Measurements from ENCODE around the gene PRKN.

The PRKN gene

DNA sequence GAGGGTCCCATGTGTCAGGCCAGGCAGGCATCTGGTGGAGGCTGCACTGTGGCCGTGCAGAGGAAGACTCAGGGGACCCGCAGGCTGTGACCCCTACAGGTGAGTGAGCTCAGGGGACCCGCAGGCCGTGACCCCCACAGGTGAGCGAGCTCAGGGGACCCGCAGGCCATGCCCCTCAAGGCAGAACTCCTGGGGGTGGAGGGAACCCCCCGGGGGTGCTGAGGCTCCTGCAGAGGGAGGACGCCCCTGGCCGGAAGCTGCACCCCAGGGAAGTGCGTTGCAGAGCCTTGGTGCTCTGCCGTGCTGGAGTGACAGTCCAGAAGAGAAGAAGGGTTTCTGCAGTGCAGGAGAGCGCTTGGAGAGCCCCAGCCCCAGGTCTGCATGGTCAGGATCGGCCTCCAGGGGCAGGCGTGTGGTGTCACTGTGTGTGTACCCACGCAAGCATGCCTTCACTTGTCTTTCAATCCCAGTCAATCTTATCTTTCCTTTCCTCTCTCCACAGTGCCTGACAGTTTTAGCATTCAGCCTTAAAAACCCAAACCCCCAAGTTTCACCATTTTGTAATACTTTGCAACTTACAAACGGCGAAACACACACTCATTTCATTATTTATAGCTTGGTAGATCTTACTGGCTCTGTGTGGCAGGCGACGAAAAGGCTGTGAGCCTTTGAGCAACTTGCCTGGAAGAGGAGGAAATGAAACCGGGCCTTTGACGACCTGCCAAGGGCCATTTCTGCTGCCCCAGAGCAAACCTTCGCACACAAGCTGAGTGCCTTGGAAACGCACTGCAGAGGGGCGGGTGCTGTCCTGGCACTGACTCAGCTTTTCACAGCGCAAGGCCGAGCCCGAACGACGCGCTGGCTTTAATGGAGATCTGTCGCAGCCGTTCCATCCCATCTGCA, 1352.3 kb downstream of the PRKN start:
- DNase-seq (ENCODE audit: low read depth in 2 of 3, low spot score in 1 of 3), result no peak

DNA sequence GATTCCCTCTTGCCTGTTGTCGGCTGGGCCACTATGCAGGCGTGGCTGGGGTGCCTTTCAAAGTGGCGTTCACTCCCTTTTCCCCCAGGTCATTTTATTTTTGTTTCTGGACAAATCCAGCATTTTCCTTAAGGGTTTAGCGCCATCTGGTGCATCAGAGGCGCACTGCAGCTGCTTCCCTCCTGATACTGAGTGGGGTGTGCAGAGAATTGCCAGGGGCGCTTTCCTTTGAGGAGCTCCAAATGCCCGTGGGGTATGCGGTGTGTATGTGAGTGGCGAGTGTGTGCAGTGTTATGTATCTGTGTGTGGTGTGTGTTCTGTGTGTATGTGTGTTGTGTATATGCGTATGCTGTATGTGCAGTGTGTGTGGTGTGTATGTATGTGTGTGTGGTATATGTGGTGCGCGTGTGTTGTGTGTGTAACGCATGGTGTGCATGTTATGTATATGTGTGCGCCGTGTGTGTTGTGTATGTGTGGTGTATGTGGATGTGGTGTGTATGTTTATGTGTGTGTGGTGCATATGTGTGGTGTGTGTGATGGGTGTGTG, 1353.6 kb downstream of the PRKN start:
- peak; percentile 39 to 64 (median 52) for DNase-seq (ENCODE audit: low read depth in 2 of 3, low spot score in 1 of 3)

DNA sequence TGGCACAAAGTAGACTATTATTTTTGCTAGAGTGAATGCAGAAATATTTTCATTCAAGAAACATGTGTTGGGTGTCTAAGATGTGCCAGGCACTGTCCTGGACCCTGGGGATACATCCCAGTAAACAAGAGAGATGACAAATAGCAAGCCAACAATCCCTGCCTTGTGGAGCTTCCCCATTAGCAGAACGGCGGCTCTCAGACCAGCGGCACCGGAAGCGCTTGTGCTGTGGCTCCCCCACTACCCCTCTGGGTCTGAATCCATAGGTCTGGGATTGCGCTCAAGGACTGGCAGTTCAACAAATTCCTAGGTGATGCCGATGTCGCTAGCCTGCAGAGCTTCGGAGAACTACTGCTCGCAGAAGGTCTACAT, 1355.2 kb downstream of the PRKN start:
- no peak for DNase-seq (ENCODE audit: low read depth in 2 of 3, low spot score in 1 of 3)

DNA sequence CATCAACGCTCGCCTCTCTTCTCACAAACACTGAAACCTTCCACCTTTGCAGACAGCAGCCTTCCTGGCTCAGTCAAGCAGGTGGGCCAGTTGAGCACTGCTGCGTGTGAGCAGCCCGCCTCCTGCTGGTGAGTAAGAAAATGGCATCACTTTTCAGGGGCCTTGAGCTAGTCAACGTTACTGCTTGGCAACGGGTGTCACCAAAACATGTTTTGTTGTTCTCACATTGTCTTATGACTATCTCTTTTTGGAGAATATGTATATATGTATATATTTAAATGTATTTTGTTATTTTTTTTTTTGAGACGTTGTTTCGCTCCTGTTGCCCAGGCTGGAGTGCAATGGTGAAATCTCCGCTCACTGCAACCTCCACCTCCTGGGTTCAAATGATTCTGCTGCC, 1356.7 kb downstream of the PRKN start:
- peak; percentile 40 to 43 (median 41) for DNase-seq (ENCODE audit: low read depth in 2 of 3, low spot score in 1 of 3)

DNA sequence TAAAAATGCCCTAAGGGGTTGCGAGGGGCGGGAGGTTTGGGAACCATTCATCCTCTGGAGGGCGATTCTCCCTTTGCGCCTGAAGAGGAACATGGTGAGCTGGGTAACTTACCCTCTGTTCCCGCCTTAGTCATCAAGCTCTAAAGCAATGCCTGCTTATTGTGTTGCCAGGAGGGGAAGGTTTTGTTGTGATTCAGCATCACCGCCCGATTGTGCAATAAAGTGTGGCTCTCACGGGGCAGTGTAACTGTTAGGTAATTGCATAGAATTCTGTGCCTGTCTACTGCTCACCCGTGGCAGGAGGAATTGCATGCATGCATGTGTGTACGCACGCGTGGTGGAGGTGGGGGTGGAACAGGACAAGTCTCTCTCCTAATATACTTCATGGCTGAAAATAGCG, 1358.2 kb downstream of the PRKN start:
- DNase-seq (ENCODE audit: low read depth in 2 of 3, low spot score in 1 of 3), result no peak

DNA sequence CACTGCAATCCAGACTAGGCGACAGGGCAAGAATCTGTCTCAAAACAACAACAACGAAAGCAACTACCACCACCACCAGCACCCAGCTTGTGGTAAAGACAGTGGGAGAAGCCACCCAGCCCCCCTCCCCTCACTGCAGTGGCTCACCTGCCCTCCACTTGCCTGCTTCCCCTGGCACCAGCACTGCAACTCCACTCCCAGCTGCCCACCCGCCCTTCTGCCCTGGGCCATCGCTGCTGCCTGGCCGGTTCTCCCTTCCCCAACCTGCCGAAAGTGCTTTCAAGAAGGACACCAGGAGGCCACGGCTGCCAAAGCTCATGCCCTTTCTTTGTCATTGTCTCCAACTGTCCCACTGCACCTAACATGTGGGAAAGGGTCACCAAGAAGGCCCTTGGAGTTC, 1359.1 kb downstream of the PRKN start:
- DNase-seq (ENCODE audit: low read depth in 2 of 3, low spot score in 1 of 3), result no peak

DNA sequence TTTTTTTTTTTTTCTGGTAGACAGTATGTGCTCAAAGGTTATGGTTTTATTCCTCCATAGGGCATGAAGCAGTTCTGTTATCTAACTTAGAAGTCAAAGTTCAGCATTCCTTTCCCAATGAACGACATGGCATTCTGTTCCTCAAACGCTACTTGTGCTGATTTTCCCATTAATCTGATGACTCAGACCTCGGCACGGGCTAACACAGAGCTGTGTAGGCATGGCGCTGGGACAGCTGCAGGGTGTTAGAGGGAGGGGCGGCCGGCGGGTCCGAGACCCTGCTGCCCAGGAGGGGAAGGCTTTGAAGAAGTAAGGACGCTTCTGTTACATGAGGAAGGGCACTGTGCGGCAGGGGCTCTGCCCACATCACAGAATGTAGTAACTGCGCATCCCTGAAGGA, 1360.1 kb downstream of the PRKN start:
- no peak for DNase-seq (ENCODE audit: low read depth in 2 of 3, low spot score in 1 of 3)

DNA sequence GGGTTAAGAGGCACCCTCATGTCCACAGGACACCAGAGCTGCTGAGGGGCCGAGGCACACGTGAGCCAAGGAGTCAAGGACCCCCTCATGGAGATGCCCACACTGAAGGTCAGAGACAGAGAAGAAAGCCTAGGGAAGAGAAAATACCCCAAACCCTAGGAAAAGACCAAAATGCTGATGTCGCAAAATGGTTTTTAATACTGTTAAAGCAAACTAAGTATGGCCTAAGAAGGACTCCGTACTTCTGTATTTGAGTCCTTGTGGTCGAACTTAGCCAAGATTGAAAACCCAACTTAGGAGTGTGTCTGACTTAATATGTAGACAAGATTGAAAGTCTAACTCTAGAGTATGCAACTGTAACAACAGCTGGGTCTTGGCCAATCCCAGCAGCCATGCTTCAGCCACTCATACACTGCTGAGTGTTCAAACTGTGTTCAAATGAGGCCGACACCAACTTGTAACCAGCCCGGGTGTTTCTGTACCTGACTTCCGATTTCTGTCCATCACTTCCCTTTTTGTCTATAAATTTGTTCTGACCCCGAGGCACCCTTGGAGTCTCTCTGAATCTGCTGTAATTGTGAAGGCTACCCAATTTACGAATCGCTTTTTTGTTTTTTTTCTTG, 1361.2 kb downstream of the PRKN start:
- DNase-seq (ENCODE audit: low read depth in 2 of 3, low spot score in 1 of 3), result no peak

DNA sequence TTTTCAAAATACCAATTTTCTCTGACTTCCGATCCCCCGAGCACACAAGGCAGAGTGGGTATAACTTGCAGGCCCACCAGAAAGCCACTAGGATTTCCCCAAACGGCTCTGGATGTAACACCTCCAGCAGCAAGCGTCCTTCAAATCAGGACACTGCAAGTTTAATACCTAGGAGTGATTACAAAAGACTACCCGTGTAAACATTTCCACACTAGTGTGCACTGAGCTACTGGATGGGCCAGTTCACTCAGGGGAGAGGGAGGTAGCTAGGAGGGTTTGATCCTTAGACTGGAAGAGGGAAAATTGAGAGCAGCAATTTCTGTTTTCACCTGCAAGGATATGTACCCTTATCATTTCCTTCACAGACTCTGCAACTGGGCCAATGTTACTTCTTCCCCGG, 1361.9 kb downstream of the PRKN start:
- no peak for DNase-seq (ENCODE audit: low read depth in 2 of 3, low spot score in 1 of 3)

DNA sequence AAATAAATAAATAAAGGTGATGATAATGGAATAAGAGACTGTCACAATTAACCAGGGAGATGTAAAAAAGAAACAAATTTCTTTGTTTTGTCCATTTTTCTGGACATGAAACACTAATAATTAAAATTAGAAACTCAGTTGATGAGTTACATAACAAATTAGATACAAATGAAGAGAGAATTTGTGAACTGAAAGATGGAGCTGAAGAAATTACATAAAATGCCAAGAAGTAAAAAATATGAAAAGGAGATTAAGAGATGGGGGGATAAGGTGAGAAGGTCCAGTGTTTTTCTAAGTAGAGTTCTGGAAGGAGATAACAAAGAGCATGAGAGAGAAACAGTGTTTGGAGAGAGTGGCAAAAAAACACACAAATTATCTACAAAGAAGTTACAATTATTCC, 1364.3 kb downstream of the PRKN start:
- no peak for DNase-seq (ENCODE audit: low read depth in 2 of 3, low spot score in 1 of 3)

DNA sequence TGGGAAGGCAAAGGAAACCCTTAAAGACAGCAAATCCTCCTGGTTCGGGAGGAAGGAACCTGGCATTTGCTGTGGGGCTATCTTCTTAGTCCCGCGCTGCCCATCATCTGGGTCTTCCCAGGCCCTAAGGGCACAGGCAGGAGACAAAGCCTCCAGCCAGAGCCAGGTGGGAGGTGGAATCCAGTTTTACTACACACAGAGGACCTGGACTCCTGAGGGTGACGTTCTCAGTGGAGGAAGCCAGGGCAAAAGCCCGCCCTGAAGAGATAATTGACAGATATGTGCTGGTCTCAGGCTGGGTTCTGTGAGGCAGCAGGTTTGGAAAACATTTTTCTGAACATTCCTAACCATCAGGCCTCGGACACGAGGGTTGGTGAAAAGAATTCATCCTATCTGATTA, 1365.3 kb downstream of the PRKN start:
- DNase-seq (ENCODE audit: low read depth in 2 of 3, low spot score in 1 of 3), result no peak

DNA sequence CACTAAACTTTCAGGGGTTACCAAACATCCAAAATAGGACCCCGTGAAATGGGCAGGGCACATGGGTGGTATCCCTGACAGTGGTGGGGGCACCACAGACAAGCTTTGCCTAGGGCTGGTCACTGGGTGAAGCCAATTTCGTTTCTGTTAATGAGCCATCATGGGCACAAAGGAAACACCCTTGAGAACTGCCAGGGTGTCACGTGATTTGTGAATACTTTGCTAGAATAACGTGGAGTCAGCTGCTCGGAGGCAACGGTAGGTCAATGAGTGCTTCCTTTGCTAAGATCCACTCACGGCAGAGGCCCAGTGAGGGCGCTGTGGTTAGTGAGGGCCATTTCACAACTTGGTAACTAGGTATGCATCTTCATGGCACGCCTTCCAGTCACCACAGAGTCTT, 1366.0 kb downstream of the PRKN start:
- no peak for DNase-seq (ENCODE audit: low read depth in 2 of 3, low spot score in 1 of 3)

DNA sequence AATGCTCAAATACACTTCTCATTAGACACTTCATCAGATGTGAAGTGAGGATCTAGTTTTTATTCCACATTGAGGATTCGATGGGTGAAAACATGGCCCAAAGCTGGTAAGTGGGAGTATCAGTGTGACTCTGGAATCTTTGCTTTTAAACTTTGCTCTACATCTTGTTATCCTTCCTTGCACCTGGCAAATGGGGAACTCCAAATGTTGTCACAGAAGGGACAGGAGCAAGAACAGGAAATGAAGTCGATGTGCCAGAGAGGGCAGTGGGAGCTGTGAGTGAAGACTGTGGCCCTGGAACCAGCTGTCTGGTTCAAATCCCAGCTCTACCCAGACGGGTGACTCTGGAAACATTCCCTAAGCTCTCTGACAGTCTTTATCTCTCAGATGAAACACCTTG, 1367.0 kb downstream of the PRKN start:
- no peak for DNase-seq (ENCODE audit: low read depth in 2 of 3, low spot score in 1 of 3)

DNA sequence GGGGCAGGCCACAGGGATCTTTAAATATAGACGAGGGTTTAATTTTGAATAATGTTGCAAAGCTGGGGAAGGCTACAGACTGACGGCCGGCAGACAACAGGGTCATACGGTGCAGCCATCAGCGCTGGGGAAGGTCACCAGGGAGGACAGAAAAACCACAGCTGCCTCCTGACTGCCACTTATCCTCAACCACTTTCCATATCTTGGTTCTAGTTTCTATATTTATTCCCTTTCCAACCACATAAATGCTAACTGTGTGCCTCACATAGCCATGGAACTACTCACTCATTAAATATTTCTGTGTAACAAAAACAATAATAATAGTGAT, 1368.0 kb downstream of the PRKN start:
- no peak for DNase-seq (ENCODE audit: low read depth in 2 of 3, low spot score in 1 of 3)

DNA sequence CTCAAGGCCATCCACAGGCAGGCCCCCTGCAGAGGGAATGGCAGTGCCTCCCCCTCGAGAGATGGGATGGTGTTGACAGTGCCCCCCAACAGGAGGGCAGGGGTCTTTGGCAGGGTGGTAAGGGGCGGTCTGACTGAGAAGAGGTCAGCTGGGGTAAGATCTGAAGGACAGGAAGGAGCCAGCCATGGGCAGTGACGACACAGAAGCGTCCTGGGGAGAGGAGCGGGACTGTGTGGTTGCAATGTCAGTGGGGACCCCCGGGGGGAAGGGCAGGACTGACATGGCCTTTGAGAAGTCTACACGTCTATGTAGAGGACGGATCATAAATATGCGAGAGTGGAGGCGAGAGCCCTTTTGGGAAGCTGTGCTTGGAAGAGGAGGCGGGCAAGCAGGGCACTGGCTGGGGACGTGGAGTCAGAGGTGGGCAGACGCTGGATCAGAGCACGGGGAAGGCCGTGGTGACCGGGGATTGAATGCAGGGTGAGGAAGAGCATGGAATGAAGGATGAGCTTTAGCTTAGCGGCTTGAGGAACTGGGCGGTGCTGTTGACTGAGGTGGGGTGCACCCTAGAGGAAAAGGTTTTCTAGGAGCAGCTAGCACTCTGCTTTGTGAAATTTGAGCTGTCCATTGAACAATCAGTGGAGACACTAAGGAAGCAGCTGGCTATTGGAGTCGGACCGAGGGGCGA, 1371.3 kb downstream of the PRKN start:
- no peak for DNase-seq (ENCODE audit: low read depth in 2 of 3, low spot score in 1 of 3)

DNA sequence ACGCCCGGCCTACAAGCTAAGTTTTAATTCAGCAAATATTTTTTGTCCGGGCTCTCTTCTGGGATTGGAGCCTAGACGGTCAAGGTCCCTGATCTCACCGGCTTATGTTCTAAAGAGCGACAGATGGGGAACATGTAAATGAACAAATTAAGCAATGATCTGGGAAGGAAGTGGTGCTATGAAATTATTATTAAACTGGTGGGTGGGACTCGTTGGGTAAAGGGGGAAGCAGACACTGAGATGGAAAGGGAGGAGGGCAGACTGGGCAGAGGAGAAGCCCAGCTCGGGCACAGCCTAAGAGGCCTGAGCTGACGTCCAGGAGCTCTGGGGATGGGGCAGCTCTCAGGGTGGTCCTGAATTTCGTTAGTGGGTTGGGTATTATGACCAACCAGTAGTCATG, 1371.9 kb downstream of the PRKN start:
- no peak for DNase-seq (ENCODE audit: low read depth in 2 of 3, low spot score in 1 of 3)

DNA sequence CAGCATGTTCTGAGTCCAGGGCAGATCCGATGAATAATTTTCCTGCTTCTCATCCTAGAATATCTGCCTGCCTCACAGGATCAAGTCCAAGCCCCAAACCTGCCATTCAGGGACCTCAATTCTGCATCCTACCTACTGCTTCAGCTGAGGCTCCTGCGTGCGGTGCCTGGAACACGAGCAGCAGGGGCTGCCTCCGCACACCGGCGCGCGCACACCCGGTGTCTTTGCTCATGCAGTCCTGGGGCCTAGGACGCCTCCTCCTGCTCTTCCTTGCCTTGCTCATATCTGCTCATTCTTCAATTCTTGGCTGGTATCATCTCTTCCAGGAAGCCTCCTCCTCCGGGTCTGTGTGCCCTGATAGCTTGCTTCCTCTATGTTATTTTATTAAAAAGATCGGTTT, 1372.6 kb downstream of the PRKN start:
- DNase-seq (ENCODE audit: low read depth in 2 of 3, low spot score in 1 of 3), result no peak

DNA sequence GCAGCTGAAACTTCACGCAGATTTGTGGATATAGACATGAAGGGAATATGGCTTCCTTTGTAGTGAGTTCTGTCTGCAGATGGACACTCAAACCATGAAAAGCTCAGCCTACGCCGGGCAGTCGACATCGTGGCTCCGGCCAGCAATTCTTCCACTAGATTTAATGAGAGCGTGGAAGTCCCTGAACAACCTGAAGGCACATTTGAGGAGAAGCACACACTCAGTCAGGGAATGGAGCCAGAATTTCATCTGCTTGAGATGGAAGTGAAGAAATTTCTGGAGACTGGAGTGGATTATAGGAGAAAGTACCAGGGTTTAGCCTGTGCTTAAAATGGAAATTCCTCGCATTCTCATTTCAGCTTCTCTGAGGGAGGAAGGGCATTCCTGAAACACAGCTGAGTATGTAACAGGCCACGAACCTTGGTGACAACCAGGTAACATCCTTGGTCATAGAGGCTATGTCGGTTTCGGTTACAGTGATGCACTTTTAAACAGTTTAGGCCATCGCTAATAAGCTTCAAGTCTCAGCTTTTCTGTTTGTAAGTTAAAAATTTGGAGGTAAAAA, 1373.2 kb downstream of the PRKN start:
- no peak for DNase-seq (ENCODE audit: low read depth in 2 of 3, low spot score in 1 of 3)

DNA sequence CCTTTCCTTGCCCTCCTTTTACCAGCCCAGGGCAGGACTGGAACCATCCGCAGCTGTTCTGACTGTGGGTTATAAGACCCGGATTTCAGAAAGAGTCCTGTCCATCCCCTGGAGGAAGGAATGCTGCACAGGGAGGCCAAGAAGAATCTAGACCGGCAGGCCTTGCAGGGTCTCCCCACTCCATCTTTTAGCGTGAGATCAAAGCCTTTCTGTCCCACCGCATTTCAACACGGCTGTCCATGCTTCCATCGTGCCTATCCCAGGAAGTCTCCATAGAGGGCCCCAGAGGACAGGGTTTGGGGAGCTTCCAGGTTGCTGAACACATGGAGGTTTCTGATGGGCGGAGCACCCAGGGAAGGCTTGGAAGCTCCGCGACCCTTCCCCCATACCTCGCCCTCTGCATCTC, 1374.4 kb downstream of the PRKN start:
- DNase-seq (ENCODE audit: low read depth in 2 of 3, low spot score in 1 of 3), result no peak

DNA sequence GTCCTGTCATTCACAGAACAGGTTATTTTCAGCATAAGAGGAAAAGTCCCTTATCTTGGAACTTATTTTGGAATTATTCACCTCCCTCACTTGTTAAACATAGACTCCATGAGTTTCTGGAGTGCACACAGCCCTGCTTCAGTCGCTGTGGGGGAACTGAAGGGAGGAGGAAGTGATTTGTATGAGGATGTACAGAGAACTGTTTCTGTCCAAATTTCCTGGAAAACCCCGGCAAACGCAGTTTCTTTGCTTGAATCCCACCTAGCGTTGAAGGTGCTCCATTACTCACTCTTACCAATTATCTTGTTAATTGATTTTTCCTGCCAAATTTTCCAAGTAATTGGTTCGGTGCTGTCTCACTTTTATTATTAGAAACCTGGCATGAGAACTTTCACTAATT, 1375.7 kb downstream of the PRKN start:
- DNase-seq (ENCODE audit: low read depth in 2 of 3, low spot score in 1 of 3), result no peak

DNA sequence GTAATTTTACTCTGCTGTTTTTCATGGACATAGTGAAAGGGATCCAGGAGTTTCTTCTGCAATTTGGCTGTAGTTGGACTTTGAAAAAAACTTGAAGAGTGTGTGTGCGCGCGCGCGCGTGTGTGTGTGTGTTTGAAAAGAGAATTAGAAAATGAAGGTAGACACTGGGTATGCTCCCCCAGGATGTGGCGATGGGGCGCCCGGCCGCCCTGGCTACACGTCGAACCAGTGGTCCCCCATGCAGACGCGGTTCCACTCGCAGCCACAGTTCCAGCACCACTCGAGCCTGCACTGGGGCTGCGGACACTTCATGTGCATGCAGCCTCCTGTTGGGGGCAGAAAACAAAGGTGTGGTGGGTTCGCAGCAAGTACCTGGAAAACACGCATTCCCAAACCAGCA, 1377.7 kb downstream of the PRKN start:
- DNase-seq (ENCODE audit: low read depth in 2 of 3, low spot score in 1 of 3), result no peak

DNA sequence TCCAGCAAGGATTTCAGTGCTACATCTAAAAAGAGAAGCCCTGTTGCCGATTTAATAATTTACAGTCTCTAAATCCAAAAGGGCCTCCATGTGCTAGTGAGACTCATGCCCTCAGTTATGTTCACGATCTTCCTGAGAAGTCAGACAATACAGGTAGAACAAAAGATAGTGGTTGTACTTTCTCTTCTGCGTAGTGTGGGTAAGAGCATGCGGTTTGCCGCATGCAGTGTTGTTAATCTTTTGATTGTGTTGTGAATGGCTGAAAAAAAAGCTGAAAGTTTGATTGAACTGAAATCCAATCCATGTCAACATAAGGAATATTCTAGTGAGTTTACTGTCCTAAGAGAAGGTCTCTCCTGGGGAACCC, 1379.0 kb downstream of the PRKN start:
- DNase-seq (ENCODE audit: low read depth in 2 of 3, low spot score in 1 of 3), result no peak
